Inferior parietal cortex (tissue), 1 donor: ENCODE measurements around the gene SNX25.
A peak's percentile ranks its signal among the peaks of the same experiment; 100 is the strongest.
"Not testable (repeated sequence)": the region's sequence is repeated elsewhere in the genome, so short reads cannot be mapped to it uniquely, and the experiment has no call there.

Source experiments
- DNase-seq: peaks from one replicate; pipeline ENCODE4 v3.0.0-alpha.2; 2016; ENCODE audit errors: extremely low spot score

Gene SNX25

DNA sequence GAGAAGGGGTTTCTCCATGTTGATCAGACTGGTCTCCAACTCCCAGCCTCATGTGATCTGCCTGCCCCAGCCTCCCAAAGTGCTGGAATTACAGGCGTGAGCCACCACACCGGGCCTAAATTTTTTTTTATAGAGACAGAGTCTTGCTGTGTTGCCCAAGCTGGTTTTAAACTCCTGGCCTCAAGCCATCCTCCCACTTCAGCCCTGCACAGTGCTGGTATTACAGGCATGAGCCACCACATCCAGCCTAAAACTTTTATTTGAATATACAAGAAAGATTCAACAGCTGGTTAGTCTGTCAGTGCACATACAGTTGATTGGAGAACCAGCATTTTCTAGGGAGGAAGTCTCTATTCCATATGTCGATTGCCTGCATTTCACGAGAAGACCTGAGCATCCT lies 95.1 kb downstream of the SNX25 start:
- DNase-seq: no peak

GRCh38 chr4:185304944-185305690 lies 95.7 kb downstream of the SNX25 start:
- DNase-seq: peak; percentile 17

DNA sequence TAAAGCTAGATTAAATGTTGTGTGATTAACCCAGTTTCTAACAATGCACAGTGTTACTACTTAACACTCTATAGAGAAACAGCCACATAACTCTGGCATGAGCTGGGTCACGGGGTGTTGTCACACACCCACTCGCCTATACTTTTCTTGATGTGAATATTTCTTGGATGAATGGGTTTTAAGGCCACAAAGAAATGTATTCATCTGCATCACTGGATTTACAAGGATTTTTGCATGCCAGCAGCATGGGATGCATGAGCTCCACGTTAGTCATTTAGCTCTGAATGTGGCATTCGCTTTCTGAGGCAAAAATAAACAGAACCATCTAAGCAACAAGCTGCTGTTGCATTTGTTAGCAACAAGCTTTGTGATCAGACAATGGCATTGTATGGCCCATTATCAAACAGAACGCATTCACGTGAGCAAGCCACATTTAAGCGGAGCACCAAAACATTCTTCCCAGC lies 96.6 kb downstream of the SNX25 start:
- DNase-seq: peak; percentile 54

- no peak for DNase-seq
Observed at GRCh38 chr4:185307136-185307950, 97.9 kb downstream of the SNX25 start.

DNA sequence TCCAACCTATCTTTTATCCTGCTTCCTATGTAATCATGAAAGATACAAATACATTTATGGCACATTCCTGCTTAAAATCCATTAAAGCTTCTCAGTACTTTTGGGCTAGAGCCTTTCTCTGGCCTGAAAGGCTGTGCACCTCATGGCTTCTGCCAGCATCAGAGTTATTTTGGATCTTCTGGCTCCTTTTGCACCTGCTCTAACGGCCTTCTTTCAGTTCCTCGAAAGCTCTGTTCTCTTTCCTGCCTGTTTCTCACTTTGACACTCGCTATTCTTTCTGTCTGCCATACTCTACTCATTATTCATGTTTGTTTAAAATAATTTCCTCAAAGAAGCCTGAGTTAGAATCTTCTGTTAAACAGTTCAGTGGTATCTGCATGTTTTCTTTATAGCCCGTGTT lies 100.4 kb downstream of the SNX25 start:
- DNase-seq: no peak

- DNase-seq: no peak
Observed at GRCh38 chr4:185311113-185311888, 101.9 kb downstream of the SNX25 start.

DNA sequence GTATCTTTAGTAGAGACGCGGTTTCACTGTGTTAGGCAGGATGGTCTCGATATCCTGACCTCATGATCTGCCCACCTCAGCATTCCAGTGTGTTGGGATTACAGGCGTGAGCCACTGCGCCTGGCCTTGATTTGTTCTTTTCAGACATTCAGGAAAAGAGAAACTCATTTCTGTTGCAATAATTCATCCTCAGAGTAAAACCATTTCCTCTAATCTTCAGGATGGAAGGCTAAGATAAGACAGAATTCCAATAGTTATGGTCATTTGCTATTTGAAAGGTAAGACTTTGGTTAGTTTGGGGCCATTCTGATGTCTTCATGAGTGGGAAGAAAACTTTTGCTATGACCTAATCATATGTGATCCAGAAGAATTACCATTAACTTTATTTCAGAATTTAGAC lies 103.3 kb downstream of the SNX25 start:
- no peak for DNase-seq

- not testable (repeated sequence) for DNase-seq
Observed at GRCh38 chr4:185317462-185317861, 108.1 kb downstream of the SNX25 start.

DNA sequence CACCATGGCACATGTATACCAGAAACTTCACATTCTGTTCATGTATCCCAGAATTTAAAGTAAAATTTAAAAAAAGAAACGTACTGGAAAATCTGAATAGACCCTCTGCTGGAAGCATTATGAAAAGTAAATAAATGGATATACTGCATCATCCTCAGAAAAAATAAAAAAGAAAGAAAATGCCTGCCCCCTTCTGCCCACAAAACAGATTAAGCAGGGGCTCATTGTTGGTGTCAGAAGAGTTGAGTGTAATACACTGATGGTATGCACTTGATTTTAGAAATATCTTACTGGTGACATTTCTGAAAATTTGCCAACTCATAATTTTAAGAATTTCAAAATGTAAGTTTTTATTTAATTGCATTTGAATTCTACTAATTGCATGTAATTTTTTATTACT lies 108.5 kb downstream of the SNX25 start:
- no peak for DNase-seq

- peak; percentile 22 for DNase-seq
Observed at GRCh38 chr4:185318679-185319078, 109.3 kb downstream of the SNX25 start.

GRCh38 chr4:185322803-185323202 lies 113.4 kb downstream of the SNX25 start:
- no peak for DNase-seq

DNA sequence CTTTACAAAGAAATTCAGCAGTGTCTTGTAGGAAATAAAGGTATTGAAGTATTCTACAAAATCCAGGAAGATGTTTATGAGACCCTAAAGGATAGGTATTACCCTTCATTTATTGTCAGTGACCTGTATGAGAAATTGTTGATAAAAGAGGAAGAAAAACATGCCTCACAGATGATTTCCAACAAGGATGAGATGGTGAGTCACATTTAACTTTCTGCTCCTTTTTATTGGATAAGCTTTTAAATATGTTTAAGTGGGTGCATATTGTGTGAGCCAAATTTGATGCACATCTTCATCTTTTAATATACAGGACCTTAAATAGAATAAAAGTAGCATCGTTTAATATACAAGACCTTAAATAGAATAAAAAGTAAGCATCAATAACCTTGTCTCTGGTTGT lies 114.2 kb downstream of the SNX25 start:
- DNase-seq: no peak

DNA sequence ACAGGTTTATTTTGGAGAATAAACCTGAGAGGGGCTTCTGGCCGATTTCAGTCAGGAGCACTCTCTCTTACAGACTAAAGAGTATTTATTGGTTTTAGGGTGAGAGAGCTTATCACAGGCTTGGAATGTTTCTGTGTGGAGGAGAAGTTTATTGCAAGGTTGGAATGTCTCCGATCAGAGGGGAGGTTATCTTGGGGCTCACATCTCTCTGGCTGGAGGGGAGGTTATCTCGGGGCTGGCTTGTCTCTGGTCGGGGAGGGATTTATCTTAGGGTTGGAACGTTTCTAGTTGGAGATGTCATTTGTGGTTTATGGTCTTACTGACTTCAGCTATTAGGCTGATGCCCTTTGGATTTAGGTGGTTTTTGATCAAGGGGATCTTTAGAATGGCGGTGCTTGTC lies 115.0 kb downstream of the SNX25 start:
- DNase-seq: not testable (repeated sequence)

GRCh38 chr4:185325721-185326120 lies 116.3 kb downstream of the SNX25 start:
- not testable (repeated sequence) for DNase-seq

DNA sequence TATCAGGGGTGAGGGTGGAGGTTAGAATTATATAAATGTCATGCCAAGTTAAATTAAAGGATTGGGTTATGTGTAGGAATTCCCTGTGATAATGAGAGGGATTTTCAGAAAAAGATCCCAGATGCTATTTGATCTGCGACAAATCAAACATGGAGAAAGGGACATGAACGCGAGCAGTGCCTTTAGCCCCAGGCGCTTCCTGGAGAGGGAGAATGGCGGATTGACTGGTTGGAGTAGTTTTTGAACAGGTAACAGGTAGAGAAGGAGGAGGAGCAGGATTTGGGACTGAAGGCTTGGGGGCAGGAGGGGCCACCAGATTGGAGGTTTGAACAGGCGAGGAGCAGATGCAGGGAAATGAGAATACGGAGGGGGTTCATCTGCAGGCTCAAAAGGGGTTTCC lies 119.2 kb downstream of the SNX25 start:
- DNase-seq: no peak

DNA sequence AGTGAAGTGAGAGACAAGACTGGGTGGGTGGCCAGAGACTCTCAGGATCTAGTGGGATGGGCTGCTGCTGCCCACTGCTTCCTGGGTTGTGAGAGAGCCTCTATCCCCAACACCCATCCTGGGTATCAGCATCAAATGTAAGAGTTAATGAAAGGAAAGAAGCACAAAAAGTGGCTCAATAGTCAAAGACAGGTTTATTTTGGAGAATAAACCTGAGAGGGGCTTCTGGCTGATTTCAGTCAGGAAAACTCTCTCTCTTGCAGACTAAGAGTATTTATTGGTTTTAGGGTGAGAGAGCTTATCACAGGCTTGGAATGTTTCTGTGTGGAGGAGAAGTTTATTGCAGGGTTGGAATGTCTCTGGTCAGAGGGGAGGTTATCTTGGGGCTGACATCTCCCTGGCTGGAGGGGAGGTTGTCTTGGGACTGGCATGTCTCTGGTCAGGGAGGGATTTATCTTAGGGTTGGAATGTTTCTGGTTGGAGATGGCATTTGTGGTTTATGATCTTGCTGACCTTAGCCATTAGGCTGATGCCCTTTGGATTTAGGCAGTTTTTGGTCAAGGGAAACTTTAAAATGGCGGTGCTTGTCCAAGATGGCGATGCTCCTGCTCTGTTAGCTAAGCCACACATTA lies 120.6 kb downstream of the SNX25 start:
- DNase-seq: not testable (repeated sequence)

- no peak for DNase-seq
Observed at GRCh38 chr4:185332575-185333464, 123.4 kb downstream of the SNX25 start.

GRCh38 chr4:185334326-185334725 lies 124.9 kb downstream of the SNX25 start:
- no peak for DNase-seq

- no peak for DNase-seq
Observed at GRCh38 chr4:185335579-185335978, 126.2 kb downstream of the SNX25 start.

DNA sequence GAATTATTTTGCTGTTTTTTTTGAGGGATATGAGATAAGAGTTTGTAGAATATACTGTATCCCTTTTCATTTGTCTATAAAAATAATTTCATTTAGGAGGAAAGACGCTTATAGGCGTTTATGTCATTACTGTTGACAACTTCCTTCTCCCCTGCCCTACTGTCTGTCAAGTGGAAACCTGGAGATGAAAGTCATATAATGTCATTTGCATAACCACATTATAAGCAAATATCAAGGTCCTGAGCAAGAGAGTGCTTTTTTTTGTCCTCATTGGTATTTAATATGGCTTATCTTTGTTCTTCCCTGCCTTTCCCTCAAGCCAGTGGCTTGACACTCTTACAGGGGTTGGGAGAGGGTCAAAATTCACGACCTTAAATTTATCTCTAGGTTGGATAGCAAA lies 130.5 kb downstream of the SNX25 start:
- no peak for DNase-seq

DNA sequence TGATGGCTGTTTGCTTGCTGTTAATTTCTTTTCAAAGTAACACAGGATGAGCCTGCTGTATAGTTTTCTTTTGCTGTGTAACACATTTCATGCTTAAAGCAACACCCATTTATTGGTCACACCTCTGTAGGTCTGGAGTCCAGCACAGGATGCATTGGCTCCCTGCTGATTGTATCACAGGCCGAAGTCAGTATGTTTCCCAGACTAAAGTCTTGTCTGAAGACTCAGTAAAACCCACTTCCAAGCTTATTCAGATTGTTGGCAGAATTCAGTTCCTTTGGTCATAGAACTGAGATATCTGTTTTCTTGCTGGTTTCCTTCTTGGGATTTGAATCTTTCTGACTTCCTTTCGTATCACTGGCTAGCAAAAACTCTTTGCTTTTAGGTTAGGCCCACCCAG lies 132.0 kb downstream of the SNX25 start:
- no peak for DNase-seq
